BLaER1 (cell line): Measurements from ENCODE around the gene TMEM178B.
A peak's percentile ranks its signal among the peaks of the same experiment; 100 is the strongest.

Experiments used
- H3K27ac ChIP-seq: shearing (Covaris generic); formaldehyde crosslinking; 2 replicates; pipeline ENCODE4 v1.8.1; 2022
- H3K27me3 ChIP-seq: shearing (Covaris generic); formaldehyde crosslinking; 2 replicates; pipeline ENCODE4 v1.8.1; 2022
- H3K36me3 ChIP-seq: shearing (Covaris generic); formaldehyde crosslinking; 2 replicates; pipeline ENCODE4 v1.8.1; 2022
- H3K4me1 ChIP-seq: shearing (Covaris generic); formaldehyde crosslinking; 2 replicates; pipeline ENCODE4 v1.8.1; 2022
- H3K4me2 ChIP-seq: shearing (Covaris generic); formaldehyde crosslinking; 2 replicates; pipeline ENCODE4 v1.8.1; 2022
- H3K4me3 ChIP-seq: shearing (Covaris generic); formaldehyde crosslinking; 2 replicates; pipeline ENCODE4 v1.8.1; 2022
- H3K9ac ChIP-seq: shearing (Covaris generic); formaldehyde crosslinking; 2 replicates; pipeline ENCODE4 v1.8.1; 2022
- H3K9me3 ChIP-seq: shearing (Covaris generic); formaldehyde crosslinking; 2 replicates; pipeline ENCODE4 v1.8.1; 2022
- H4K20me1 ChIP-seq: shearing (Covaris generic); formaldehyde crosslinking; 2 replicates; pipeline ENCODE4 v1.8.1; 2022
- Cebpa-rat ChIP-seq: shearing (Covaris generic); IDR thresholded peaks from 2 replicates; pipeline ENCODE4 v1.8.1; 2022

Gene TMEM178B

DNA sequence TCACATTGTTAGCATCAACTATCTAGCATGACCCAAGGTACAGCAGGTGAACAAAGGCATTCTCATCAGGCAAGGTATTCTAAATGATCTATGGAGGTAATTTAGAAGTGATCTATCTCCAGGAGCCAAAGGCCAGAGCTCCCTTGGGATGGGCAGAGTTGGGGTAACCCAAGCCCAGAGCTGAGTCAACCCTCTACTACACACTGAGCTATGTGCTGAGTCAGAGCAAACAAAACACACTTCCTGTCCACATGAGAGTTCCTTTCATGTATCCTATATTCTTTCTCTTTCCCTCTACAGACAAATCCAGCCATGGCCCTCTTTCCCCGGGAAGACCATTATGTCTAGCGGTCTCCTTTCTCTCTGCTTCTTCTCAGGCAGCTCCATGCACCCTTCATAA is 409.2 kb downstream of the TMEM178B start:
- H3K9ac ChIP-seq: no peak overlapping the region
- H3K4me3 ChIP-seq: no peak overlapping the region
- no peaks in the 10 kb centered on the region for H3K9me3 ChIP-seq
- no peak for TF ChIP-seq Cebpa-rat
- no peaks in the 10 kb centered on the region for H4K20me1 ChIP-seq
- H3K4me1 ChIP-seq: no peaks in the 10 kb centered on the region
- H3K27me3 ChIP-seq: no peaks in the 10 kb centered on the region
- H3K36me3 ChIP-seq: no peaks in the 10 kb centered on the region
- no peak overlapping the region for H3K4me2 ChIP-seq
- no peak overlapping the region for H3K27ac ChIP-seq

DNA sequence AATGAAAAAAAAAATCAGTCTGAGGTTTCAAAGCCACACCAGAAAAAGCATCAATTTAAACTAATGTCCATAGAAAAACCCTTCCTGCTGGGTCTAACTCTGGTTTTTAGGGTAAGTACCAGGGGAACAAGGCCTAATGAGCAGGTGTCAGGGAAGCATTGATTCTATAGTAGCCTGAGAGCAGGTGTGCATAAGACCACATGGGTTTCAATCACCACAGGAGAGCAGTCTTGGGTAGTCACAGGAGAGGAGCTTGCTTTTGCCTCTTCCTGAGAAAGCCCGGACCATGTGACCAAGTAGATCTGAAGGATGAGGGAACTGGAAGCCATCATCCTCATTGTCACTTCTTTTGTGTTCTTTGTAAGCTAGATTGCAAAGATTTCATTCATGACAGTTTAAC is 411.0 kb downstream of the TMEM178B start:
- H3K4me3 ChIP-seq: no peak overlapping the region
- no peak overlapping the region for H3K4me2 ChIP-seq
- no peaks in the 10 kb centered on the region for H3K9me3 ChIP-seq
- H3K27me3 ChIP-seq: no peaks in the 10 kb centered on the region
- no peak overlapping the region for H3K9ac ChIP-seq
- no peaks in the 10 kb centered on the region for H3K4me1 ChIP-seq
- no peak for TF ChIP-seq Cebpa-rat
- no peak overlapping the region for H3K27ac ChIP-seq
- no peaks in the 10 kb centered on the region for H4K20me1 ChIP-seq
- no peaks in the 10 kb centered on the region for H3K36me3 ChIP-seq

DNA sequence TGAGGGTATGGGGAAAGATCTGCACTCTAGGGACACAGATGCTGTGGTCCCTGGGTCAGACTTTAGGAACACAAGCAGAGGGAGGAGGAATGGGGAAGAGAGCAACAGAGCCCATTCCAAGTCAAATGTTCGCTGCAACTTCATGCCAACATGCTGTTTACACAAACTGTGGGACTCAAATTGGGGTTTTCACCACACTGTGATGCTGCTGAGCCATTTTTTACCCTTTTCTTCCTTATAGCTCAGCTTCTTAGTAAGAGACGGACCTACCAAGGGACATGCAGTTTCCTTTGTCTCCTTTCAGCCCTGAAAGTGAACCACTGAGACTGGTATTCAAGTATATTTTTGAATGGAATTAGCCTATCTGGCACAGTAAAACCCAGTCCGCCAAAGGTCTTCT is 413.1 kb downstream of the TMEM178B start:
- no peaks in the 10 kb centered on the region for H3K9me3 ChIP-seq

DNA sequence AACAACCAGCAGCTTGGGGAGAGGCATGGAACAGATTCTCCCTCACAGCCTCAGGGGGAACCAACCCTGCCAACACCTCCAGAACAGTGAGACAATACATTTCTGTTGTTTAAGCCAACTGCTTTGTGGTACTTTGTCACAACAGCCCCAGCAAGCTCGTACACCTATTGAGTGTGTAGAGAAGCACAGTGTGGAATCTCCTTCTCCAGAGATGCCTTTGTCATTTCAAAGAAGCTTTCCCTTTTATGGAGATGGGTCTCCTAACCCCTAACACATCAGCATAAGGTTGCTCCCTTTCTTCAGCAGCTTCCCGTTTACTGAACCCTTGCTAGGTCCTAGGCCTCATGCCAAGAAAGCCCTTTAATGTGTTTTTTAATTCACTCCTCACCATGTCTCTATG is 416.6 kb downstream of the TMEM178B start:
- H3K9ac ChIP-seq: no peak overlapping the region
- no peak overlapping the region for H3K4me3 ChIP-seq
- no peaks in the 10 kb centered on the region for H3K27me3 ChIP-seq
- no peaks in the 10 kb centered on the region for H3K36me3 ChIP-seq
- no peaks in the 10 kb centered on the region for H3K9me3 ChIP-seq
- H3K4me2 ChIP-seq: no peak overlapping the region
- H3K4me1 ChIP-seq: no peaks in the 10 kb centered on the region
- no peak overlapping the region for H3K27ac ChIP-seq
- no peaks in the 10 kb centered on the region for H4K20me1 ChIP-seq
- TF ChIP-seq Cebpa-rat: no peak

More for the DNA sequence above, 413.1 kb downstream of the TMEM178B start:
- Histone ChIP-seq H3K27ac (no peak overlapping the region), H3K4me3 (no peak overlapping the region), H3K4me2 (no peak overlapping the region), H3K4me1 (no peaks in the 10 kb centered on the region), H4K20me1 (no peaks in the 10 kb centered on the region), H3K36me3 (no peaks in the 10 kb centered on the region), H3K27me3 (no peaks in the 10 kb centered on the region), H3K9ac (no peak overlapping the region)
- no peak for TF ChIP-seq Cebpa-rat

DNA sequence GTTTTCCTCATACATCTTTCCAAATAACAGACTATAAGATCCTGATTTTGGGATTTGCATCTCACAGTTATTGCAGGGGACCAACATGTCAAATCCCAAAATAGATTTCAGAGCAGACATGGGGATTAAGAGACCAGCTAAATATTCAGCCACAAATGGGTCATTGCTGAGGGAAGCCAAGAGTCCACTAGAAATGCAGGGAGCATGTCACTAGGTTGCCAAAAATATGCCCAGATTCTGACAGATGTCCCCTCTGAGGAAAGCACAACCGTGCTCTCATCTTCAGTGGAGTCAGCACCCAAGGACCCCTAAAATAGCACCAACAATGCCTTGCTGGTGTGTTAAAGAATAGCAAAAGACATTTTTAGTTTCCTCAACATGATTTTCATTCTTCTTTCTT is 421.2 kb downstream of the TMEM178B start:
- Histone ChIP-seq H3K36me3 (no peaks in the 10 kb centered on the region), H3K4me1 (no peaks in the 10 kb centered on the region), H3K9me3 (no peaks in the 10 kb centered on the region), H3K4me3 (no peak overlapping the region), H3K27me3 (no peaks in the 10 kb centered on the region), H3K27ac (no peak overlapping the region), H4K20me1 (no peaks in the 10 kb centered on the region), H3K4me2 (no peak overlapping the region), H3K9ac (no peak overlapping the region)
- no peak for TF ChIP-seq Cebpa-rat

DNA sequence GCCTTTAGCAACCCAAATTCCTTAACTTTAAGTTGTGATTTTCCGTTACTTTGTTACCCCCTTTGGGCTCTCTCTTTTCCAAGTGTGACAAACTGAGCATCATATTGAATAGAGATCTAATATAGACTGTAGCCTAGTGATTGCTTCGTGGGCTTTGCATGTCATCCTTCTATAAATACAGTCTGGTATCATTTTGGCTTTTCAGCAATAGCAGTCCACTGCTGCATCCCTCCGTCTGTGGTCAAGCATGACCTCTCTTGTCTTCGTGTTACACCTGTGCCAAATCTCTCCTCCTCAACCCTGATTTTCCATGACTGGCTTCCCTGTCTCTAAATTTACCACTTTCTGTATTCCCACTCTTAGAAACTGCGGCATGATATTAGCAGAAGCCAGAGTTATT is 423.5 kb downstream of the TMEM178B start:
- H3K4me2 ChIP-seq: no peak overlapping the region
- H4K20me1 ChIP-seq: no peaks in the 10 kb centered on the region
- no peak overlapping the region for H3K4me3 ChIP-seq
- no peak for TF ChIP-seq Cebpa-rat
- H3K27me3 ChIP-seq: no peaks in the 10 kb centered on the region
- H3K27ac ChIP-seq: no peak overlapping the region
- H3K4me1 ChIP-seq: no peaks in the 10 kb centered on the region
- H3K9ac ChIP-seq: no peak overlapping the region
- H3K36me3 ChIP-seq: no peaks in the 10 kb centered on the region
- H3K9me3 ChIP-seq: no peaks in the 10 kb centered on the region

DNA sequence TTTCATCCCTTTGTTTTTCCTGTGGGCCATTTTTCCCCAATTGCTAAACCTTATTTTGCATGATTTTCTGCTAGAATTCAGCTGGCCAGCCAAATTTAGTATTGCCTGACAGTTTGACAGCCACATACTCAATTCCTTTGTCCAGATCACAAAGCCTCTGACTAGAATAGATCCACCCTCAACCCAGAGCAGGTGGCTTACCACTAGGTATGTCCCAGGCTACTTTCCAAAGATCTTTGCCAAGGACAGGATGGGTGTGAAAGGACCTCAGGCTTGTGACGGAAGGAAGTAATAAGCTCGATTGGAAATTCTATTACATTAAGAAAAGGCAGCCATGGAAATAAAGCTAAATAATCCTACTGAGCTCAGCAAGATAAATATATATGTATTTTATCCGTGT is 426.7 kb downstream of the TMEM178B start:
- H3K4me1 ChIP-seq: no peaks in the 10 kb centered on the region
- no peak overlapping the region for H3K4me2 ChIP-seq
- H3K9me3 ChIP-seq: no peaks in the 10 kb centered on the region
- H4K20me1 ChIP-seq: no peaks in the 10 kb centered on the region
- H3K27ac ChIP-seq: no peak overlapping the region
- H3K36me3 ChIP-seq: no peaks in the 10 kb centered on the region
- no peak overlapping the region for H3K9ac ChIP-seq
- TF ChIP-seq Cebpa-rat: no peak
- no peaks in the 10 kb centered on the region for H3K27me3 ChIP-seq
- H3K4me3 ChIP-seq: no peak overlapping the region

DNA sequence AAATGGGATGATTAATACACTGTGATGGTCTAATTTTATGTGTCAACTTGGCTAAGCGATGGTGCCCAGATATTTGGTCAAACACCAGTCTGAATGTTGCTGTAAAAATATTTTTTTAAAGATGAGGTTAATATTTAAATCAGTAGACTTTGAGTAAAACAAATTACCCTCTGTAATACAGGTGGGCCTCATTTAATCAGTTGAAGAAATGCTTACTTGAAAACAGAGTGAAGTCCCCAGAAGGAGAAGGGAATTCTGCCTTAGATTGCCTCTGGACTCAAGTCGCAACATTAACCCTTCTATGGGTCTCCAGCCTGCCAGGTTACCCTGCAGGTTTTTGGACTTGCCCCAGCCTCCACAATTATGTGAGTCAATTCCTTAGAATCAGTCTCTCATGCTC is 427.6 kb downstream of the TMEM178B start:
- no peaks in the 10 kb centered on the region for H3K36me3 ChIP-seq
- H3K9ac ChIP-seq: no peak overlapping the region
- TF ChIP-seq Cebpa-rat: no peak
- no peak overlapping the region for H3K4me2 ChIP-seq
- H3K4me1 ChIP-seq: no peaks in the 10 kb centered on the region
- no peaks in the 10 kb centered on the region for H3K9me3 ChIP-seq
- H3K27ac ChIP-seq: no peak overlapping the region
- H4K20me1 ChIP-seq: no peaks in the 10 kb centered on the region
- no peak overlapping the region for H3K4me3 ChIP-seq
- H3K27me3 ChIP-seq: no peaks in the 10 kb centered on the region

DNA sequence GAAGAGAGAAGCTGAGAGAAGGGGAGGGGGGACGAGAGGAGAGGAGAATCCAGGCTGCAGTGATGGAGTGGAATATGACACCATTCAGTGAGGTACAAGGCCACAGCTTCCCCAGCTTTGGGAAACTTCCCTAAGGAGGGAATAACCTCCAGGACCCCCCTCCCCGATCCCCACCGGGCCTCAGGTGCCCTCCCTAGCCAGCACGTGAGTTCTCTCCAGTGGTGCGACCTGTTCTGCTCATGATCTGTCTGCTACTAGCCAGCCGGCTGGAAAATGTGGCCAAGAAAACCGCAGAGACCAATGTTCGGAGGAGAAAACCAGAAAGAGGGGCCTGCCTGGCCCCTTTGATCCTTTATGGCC is 437.4 kb downstream of the TMEM178B start:
- H4K20me1 ChIP-seq: no peaks in the 10 kb centered on the region

DNA sequence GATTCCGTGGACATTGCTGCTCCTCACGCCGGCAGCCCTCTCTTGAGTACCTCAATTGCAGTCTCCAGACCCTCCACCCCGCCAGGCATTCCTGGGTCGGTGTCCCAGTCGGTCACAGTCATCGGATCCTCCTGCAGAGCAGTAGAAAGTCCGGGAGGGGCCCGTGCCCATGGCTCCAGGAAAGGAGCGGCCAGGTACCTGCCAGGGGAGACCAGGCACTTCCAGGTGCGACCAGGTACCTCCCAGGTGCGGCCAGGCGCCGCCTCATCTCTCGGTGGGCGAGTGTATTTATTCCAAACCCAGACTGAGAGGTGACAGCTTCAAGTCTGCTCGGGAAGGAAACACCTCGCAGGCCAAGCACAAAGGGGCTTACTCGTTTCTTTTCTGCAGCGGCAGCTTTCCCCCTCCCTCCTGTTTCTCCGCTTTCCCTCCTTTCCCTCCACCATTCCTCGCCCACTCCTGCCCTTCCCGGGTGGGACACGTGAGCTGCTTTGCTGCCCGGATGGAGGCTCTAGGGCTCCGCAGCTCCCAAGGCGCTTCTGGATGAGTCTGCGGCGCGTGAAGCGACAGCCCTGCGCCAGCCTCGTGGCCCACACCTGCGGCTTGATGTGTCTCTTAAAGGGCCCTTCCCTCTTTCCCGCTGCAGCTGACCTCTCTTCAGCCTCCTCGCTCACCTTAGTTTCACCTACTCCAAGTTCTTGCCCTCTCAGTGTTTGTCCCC is 438.0 kb downstream of the TMEM178B start:
- Histone ChIP-seq H3K4me1 (peaks cover 11% of the 10 kb centered on the region), H3K9me3 (no peaks in the 10 kb centered on the region), H3K27ac (no peak overlapping the region), H3K27me3 (peaks cover 24% of the 10 kb centered on the region), H3K9ac (0 out of 2 replicates have a peak overlapping the region, but pooled peaks have one; percentile 4), H3K4me3 (no peak overlapping the region), H3K36me3 (no peaks in the 10 kb centered on the region), H3K4me2 (peak overlapping the region; percentile 52), H4K20me1 (no peaks in the 10 kb centered on the region)
- TF ChIP-seq Cebpa-rat: no peak

More for the DNA sequence above, 437.4 kb downstream of the TMEM178B start:
- Histone ChIP-seq H3K9me3 (no peaks in the 10 kb centered on the region), H3K27me3 (peaks cover 24% of the 10 kb centered on the region), H3K36me3 (no peaks in the 10 kb centered on the region), H3K27ac (no peak overlapping the region), H3K4me1 (peaks cover 11% of the 10 kb centered on the region), H3K4me3 (no peak overlapping the region), H3K4me2 (peak overlapping the region; percentile 52), H3K9ac (0 out of 2 replicates have a peak overlapping the region, but pooled peaks have one; percentile 4)
- TF ChIP-seq Cebpa-rat: no peak

DNA sequence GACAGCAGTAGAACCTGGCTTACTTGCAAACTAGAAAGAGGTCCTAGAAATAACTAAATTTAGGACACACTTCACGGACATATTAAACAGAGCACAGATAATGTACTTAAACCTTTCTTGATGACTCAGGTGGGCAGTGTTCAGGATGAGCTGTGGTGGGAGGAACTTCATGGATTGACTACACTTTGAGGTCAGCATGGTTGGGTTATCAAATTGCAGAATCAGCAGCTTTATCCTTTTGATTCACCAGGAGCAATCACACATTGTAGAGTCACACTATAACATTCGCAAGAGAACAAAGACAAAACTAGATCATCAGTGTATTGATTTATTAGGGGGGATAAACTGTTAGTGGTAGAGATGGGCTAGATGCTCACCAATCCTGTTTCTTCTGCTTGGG is 438.7 kb downstream of the TMEM178B start:
- no peak for TF ChIP-seq Cebpa-rat
- Histone ChIP-seq H3K27ac (no peak overlapping the region), H4K20me1 (no peaks in the 10 kb centered on the region), H3K4me1 (peaks cover 11% of the 10 kb centered on the region), H3K9ac (no peak overlapping the region), H3K27me3 (peaks cover 24% of the 10 kb centered on the region), H3K4me2 (no peak overlapping the region), H3K4me3 (no peak overlapping the region), H3K9me3 (no peaks in the 10 kb centered on the region), H3K36me3 (no peaks in the 10 kb centered on the region)
